T-helper 1 cell treated with Interleukin-12 subunit alpha and Interleukin-12 subunit beta and Interleukin-4 antibody, amounts not matched to agents 30 μg/mL and 1 μg/mL, for 36 hours (primary cell): ENCODE results near the gene EEF1E1.

ENCODE experiments used
- H3K27ac Mint-ChIP-seq: one replicate; pipeline ENCODE4 v1.8.0; 2021; ENCODE audit warnings: mild to moderate bottlenecking, mixed read lengths
- H3K27me3 Mint-ChIP-seq: one replicate; pipeline ENCODE4 v1.8.0; 2021; ENCODE audit warnings: low read depth, mixed read lengths
- H3K36me3 Mint-ChIP-seq: one replicate; pipeline ENCODE4 v1.8.0; 2021; ENCODE audit warnings: low read depth, mixed read lengths
- H3K4me1 Mint-ChIP-seq: one replicate; pipeline ENCODE4 v1.8.0; 2021; ENCODE audit warnings: low read depth, mixed read lengths
- H3K4me3 Mint-ChIP-seq: one replicate; pipeline ENCODE4 v1.8.0; 2021; ENCODE audit warnings: mild to moderate bottlenecking, moderate library complexity, mixed read lengths
- H3K9me3 Mint-ChIP-seq: one replicate; pipeline ENCODE4 v1.8.0; 2021; ENCODE audit warnings: mixed read lengths

The EEF1E1 gene

DNA sequence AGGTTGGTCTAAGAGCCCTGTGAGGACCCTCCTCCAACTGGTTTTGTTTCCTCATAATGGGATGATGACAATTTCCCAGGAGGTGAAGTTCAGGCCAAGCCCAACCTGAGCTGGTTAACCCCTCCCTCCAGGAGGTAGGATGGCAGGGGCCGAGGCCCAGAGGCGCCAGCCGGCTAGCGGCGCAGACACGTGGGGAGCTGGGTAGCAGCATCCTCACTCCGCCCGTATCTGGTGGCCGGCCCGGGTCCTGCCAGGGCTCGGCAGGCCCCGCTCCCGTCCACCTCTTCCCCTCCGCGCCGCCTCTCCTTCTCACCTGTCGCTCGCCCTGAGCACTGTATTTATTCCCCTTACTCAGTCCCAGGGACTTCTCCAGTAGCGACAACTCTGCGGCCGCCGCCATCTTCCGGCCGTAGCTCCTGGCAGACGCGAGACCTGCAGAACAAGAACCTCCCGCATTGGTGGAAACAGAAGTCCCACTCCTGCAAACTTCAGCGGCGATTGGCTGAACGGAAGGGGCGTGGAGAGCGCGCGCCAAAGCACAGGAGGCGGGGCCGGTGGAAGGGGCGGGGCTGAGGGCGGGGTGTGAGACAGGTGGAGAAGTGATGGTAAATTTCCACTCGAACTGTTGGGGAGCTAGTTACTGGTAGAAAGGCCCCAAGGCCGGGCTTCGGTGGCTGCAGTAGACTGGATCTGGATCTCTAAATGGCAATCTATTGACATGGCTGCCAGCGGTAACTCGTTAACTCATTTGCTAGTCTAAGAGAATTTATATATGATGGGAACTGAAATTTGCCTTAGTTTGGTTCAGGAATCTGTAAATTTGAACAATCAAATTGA lies at the start of gene EEF1E1:
Gene EEF1E1 (minus strand): TSS at position 427 of the 837 bp plus-strand sequence. CDS start 27 bp downstream, at position 400.
- peaks cover 3% of the 10 kb centered on the region for H3K9me3 Mint-ChIP-seq
- H3K27ac Mint-ChIP-seq: peak within 1 kb of the TSS; percentile 99
- H3K4me3 Mint-ChIP-seq: peak within 1 kb of the TSS; percentile 99
- peaks cover 28% of the 10 kb centered on the region for H3K4me1 Mint-ChIP-seq
- peaks cover 15% of the 10 kb centered on the region for H3K36me3 Mint-ChIP-seq
- H3K27me3 Mint-ChIP-seq: peaks cover 20% of the 10 kb centered on the region

DNA sequence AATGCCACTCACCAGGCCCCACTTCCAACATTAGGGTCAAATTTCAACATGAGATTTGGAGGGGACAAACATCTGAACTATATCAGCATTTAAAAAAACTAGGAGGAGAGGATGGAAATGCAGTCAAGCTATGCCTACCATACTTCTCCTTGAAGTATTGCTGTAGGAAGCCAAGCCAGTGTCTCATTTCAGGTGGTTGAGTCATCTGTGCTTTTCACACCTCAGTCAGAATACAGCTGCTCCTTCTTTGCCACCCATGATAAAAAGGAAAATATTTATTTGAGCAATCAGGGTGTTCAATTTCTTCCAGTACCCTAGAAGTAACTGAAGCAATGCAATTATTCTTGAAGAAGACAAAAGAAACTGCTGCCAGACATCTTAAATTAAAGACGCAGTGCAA lies 47.0 kb upstream of the EEF1E1 start:
- H3K27ac Mint-ChIP-seq: no peak overlapping the region
- H3K9me3 Mint-ChIP-seq: no peaks in the 10 kb centered on the region
- peaks cover 4% of the 10 kb centered on the region for H3K27me3 Mint-ChIP-seq
- H3K4me3 Mint-ChIP-seq: no peak overlapping the region
- H3K4me1 Mint-ChIP-seq: no peaks in the 10 kb centered on the region
- H3K36me3 Mint-ChIP-seq: no peaks in the 10 kb centered on the region

DNA sequence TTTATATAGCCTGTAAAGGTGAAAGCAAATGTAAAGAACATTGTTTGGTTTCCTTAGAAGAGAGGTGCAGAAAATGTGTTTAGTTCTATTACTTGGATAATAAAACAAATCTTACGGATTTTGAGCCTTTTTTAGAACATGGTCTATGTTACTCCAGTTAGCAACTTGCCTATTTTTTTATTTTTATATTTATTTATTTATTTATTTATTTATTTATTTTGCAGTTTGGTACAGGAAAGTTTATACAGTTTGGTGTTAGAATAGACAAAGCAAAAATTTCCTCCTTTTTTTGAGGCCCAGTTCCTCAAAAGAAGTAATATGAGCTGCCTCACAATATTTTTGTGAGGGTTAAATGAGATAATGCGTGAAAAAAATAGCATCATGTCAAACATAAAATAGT lies 41.6 kb upstream of the EEF1E1 start:
- no peak overlapping the region for H3K27ac Mint-ChIP-seq
- no peak overlapping the region for H3K4me3 Mint-ChIP-seq

DNA sequence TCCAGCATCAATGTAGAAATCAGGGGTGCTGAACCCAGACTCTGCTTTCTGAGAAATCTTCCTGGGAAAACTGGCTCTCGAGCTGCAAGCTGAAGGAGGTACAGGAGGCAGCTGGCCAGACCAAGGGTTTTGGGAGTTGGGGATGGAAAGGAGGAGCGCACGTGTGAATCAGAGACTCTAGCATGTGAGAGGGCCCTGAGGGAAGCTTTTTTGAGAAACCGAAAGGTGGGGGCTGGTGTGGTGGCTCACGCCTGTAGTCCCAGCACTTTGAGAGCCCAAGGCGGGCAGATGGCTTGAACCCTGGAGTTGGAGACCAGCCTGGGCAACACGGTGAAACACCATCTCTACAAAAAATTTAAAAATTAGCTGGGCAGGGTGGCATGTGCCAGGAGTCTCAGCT lies 37.1 kb upstream of the EEF1E1 start:
- no peaks in the 10 kb centered on the region for H3K4me1 Mint-ChIP-seq
- H3K4me3 Mint-ChIP-seq: no peak overlapping the region
- H3K27ac Mint-ChIP-seq: no peak overlapping the region
- H3K9me3 Mint-ChIP-seq: no peaks in the 10 kb centered on the region
- no peaks in the 10 kb centered on the region for H3K27me3 Mint-ChIP-seq
- H3K36me3 Mint-ChIP-seq: no peaks in the 10 kb centered on the region

More for the DNA sequence above, 41.6 kb upstream of the EEF1E1 start:
- Mint-ChIP-seq H3K9me3 (no peaks in the 10 kb centered on the region), H3K36me3 (no peaks in the 10 kb centered on the region), H3K27me3 (no peaks in the 10 kb centered on the region), H3K4me1 (no peaks in the 10 kb centered on the region)

DNA sequence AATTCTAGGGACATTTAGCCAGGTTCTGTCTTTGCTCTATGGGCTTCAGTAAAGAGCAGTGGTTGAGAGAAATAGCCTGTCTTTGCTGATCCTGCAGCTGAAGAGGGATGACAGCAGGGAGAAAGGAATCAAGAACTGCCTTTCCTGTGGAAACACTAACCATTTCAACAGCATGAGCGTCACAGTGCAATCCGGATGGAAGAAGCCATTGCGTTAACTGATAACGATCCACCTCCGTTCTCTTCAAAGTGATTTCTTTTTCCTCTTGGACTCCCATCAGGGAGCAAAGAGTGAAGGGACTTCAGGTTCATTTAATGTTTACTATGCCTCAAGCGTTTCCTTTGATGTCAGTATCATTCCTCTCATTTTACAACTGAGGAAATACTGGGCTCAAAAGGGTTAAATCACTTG lies 35.2 kb upstream of the EEF1E1 start:
- no peaks in the 10 kb centered on the region for H3K27me3 Mint-ChIP-seq
- H3K9me3 Mint-ChIP-seq: no peaks in the 10 kb centered on the region
- H3K36me3 Mint-ChIP-seq: no peaks in the 10 kb centered on the region
- H3K4me3 Mint-ChIP-seq: no peak overlapping the region
- H3K27ac Mint-ChIP-seq: no peak overlapping the region
- H3K4me1 Mint-ChIP-seq: no peaks in the 10 kb centered on the region

DNA sequence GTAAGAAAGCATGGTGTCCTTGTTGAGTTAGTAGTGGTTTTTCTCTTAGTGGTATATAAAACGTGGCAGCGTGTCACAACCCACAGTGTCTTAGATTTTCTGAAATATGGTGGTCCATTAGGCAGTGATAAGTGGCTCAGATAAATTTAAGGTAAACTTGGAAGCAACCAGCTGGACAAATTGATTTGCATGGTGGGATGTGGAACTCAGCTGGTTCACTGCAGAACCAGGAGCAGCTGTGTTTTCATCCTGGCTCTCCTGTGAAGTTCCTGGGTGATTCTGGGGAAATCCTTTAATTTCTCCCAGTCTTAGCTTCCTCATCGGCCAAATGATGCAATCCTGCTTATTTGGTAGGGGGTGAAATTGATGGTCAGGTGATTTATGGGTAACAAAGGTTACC lies 32.9 kb upstream of the EEF1E1 start:
- Mint-ChIP-seq H3K27me3 (peaks cover 6% of the 10 kb centered on the region), H3K36me3 (no peaks in the 10 kb centered on the region), H3K4me3 (no peak overlapping the region), H3K4me1 (no peaks in the 10 kb centered on the region), H3K27ac (no peak overlapping the region), H3K9me3 (no peaks in the 10 kb centered on the region)

DNA sequence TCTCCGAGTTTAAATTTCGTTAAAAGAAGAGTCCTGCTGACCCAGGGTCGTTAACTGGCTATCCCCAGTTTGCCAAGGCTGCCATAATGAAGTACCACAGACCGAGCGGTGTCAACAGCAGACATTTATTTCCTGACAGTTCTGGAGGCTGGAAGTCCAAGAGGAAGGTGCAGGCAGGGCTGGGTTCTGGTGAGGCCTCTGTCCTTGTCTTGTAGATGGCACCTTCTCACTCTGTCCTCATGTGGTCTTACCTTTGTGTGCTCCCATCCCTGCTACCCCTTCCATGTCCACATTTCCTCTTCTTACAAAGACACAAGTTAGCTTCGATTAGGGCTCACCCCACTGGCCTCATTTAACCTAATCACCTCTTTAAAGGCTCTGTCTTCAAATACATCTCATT lies 29.8 kb upstream of the EEF1E1 start:
- Mint-ChIP-seq H3K27ac (no peak overlapping the region), H3K27me3 (peaks cover 16% of the 10 kb centered on the region), H3K4me3 (no peak overlapping the region), H3K9me3 (no peaks in the 10 kb centered on the region), H3K4me1 (no peaks in the 10 kb centered on the region), H3K36me3 (no peaks in the 10 kb centered on the region)

DNA sequence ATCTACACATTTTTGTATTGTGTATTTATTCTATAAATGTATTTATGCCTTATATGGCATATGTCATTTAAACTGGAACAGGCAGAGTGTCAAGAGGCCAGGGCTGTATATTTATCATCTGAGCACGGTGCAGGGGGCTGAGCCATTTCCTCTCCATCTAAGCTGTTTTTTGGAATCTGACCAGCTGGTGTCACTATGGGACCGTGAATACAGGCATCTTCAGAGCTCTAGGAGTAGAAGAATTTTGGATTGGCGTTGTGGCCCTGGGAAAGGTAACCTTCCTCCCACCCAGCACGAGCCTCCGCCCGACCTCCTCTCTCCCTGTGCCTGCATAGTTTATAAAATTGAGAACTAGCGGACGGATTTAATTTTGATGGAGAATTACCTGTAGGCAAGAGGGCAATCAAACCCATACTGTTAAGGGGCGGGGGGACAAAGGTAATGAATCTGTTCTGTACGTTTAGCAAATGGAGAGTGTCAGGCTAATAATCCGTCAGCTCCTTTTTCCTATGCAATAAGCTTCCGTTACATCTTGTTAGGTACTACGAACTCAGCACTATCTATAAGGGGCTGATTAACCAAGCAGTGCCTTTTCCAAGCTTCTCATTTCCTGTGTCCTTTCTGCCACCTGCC lies 29.0 kb upstream of the EEF1E1 start:
- Mint-ChIP-seq H3K36me3 (no peaks in the 10 kb centered on the region), H3K27me3 (peaks cover 16% of the 10 kb centered on the region), H3K4me1 (no peaks in the 10 kb centered on the region), H3K27ac (no peak overlapping the region), H3K9me3 (no peaks in the 10 kb centered on the region), H3K4me3 (no peak overlapping the region)

DNA sequence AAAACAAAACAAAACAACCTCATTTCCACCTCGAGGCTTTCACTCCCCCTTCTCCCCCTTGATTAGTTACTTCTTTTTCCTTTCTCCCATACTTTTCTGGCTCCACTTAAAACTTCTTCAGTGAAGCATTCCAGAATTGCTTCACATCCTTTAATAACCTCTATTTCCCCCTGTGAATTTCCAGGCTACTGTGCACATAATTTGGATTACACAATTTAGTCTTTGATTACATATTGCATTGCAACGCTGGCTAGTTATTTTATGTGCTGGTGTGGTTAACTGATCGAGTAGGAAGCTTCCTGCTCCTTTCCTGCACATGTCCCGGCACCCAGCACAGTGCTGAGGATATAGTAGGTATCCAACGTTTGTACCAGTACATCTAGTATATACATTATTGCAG lies 28.1 kb upstream of the EEF1E1 start:
- Mint-ChIP-seq H3K4me1 (no peaks in the 10 kb centered on the region), H3K4me3 (no peak overlapping the region), H3K9me3 (no peaks in the 10 kb centered on the region), H3K27me3 (peaks cover 16% of the 10 kb centered on the region), H3K27ac (no peak overlapping the region), H3K36me3 (no peaks in the 10 kb centered on the region)

DNA sequence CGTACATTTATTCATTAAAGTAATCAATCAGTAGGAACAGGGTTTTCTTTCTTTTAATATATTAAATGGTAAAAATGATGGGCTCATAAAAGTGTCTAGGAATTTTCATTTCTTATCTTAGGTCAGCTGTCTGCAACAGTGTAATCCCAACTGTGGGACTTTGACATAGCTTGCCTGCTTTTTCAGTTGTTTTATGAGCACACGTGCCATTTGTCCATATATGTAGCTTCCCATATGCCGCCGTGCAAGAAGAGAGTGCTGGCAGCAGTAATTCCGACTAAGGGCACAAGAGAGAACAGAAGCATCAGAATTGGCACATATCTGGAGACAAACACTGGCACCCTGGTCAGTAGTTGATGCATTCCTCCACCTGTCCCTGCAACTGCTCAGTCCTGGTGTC lies 20.9 kb upstream of the EEF1E1 start:
- no peaks in the 10 kb centered on the region for H3K9me3 Mint-ChIP-seq
- no peak overlapping the region for H3K4me3 Mint-ChIP-seq
- H3K27ac Mint-ChIP-seq: no peak overlapping the region
- H3K4me1 Mint-ChIP-seq: no peaks in the 10 kb centered on the region
- H3K27me3 Mint-ChIP-seq: peaks cover 19% of the 10 kb centered on the region
- H3K36me3 Mint-ChIP-seq: no peaks in the 10 kb centered on the region

DNA sequence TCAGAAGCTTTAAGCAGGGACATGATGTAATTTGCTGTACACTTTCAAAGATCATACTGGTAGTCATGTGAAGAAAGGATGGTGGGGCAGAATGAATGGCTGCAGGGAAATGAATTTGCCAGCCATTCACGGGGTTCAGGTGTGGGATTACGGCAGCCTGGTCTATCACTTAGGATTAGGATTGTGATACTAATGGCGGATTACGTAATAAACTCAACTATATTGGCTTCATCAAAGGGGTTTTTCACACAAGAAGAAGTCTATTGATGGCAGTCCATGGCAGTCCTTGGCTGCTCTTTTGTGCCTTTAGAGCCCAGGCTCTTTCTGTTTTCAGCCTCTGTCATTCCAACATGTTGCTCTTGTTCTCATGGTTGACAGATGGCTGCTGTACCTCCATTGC lies 12.6 kb upstream of the EEF1E1 start:
- Mint-ChIP-seq H3K4me3 (no peak overlapping the region), H3K36me3 (no peaks in the 10 kb centered on the region), H3K27ac (no peak overlapping the region), H3K27me3 (peaks cover 12% of the 10 kb centered on the region), H3K4me1 (no peaks in the 10 kb centered on the region), H3K9me3 (no peaks in the 10 kb centered on the region)

DNA sequence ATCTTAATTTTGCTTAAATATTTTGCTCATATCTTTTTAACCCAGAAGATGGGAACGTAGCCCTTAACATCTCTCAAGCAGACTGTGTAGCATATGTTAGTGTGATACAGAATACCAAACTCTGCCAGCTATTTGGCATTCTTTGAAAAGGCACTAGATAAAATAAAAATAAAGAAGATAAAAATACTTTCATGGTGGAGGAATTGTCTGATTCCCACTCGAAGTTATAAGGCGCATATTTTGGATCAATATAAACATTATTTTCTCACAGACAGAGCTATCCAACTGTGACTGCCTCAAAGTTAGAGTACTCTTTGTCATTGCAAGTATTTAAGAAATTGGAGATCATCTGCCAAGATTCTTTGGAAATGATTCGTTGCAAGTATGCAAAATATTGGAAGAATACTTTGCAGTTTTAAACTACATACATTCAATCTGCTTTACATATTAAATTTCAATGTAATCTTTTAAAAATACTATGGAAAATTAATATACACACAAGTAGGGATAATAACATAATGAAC lies 10.8 kb upstream of the EEF1E1 start:
- Mint-ChIP-seq H3K27ac (no peak overlapping the region), H3K4me3 (no peak overlapping the region), H3K36me3 (no peaks in the 10 kb centered on the region), H3K27me3 (peaks cover 13% of the 10 kb centered on the region), H3K4me1 (no peaks in the 10 kb centered on the region), H3K9me3 (no peaks in the 10 kb centered on the region)

DNA sequence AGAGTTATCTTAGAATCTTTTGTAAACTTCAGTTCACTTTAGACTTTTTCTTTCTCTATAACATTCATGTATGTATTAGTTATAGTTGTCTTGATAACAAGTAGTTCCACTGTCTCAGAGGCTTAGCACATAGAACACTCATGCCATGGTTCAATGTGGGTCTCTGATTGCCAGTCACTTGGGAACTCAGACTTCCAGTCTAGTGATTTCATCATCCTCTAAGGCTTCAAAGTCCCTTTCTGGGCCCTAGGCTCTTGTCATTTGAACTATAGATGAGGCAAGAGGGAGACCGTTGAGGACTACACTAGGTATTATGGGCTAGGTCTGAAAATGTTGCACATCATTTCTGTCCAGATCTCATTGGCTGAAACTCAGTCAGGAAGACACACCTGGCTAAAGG lies 8.4 kb upstream of the EEF1E1 start:
- Mint-ChIP-seq H3K4me3 (no peak overlapping the region), H3K4me1 (peaks cover 1% of the 10 kb centered on the region), H3K27ac (no peak overlapping the region), H3K36me3 (peaks cover 2% of the 10 kb centered on the region), H3K9me3 (peaks cover 3% of the 10 kb centered on the region), H3K27me3 (peaks cover 27% of the 10 kb centered on the region)

DNA sequence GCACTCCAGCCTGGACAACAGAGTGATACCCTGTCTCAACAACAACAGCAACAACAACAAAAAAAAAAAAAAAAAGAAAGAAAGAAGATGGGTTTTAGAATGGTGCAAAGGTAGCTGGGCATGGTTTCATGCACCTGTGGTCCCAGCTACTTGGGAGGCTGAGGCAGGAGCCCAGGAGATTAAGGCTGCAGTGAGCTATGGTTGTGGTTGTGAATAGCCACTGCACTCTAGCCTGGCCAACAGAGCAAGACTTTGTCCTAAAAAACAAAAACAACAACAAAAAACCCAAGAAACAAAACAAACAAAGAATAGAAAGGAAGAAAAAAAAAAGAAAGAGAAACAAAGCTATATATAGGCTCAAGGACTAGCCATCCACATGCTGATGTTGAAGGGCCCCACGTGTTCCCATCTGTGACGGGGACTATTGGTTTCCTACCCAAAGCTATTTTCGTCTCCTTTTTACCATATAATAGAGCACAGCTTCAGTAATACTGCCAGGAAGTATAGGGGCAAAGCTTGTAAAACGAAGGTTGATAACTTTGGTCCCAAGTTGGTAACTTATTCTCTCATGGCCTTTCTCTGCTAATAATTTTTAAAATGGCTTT lies 7.9 kb upstream of the EEF1E1 start:
- no peak overlapping the region for H3K27ac Mint-ChIP-seq
- H3K36me3 Mint-ChIP-seq: peaks cover 2% of the 10 kb centered on the region
- H3K4me1 Mint-ChIP-seq: peaks cover 1% of the 10 kb centered on the region
- peaks cover 27% of the 10 kb centered on the region for H3K27me3 Mint-ChIP-seq
- no peak overlapping the region for H3K4me3 Mint-ChIP-seq
- peaks cover 3% of the 10 kb centered on the region for H3K9me3 Mint-ChIP-seq
